MV-4-11 (cell line): ENCODE data around the gene KLHL21.
"Not testable (repeated sequence)": the region's sequence is repeated elsewhere in the genome, so short reads cannot be mapped to it uniquely, and the experiment has no call there.

Experiments used
- DNase-seq: peaks from one replicate; lab custom pipeline; 2025; lab: John Stamatoyannopoulos, UW

Gene KLHL21

DNA sequence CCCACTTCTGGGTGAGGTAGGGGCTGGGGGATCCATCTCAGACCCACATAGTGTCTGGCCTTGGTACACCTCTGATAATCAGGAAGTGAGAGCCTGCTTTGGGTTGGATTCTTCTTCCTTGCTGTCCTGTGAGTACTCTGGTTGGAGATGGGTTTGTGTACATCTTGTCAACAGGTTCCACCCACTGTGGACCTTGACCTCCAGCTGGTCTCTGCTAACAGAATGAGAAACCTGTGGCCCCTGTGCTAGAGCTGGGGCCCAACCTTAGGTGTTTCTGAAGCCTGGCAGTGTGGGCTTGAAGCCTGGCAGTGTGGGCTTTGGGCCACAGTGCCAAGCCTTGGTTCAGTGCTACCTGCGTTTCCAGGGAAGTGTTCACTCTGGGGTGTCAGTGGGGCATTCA, 20.3 kb downstream of the KLHL21 start:
- DNase-seq = peak; percentile 15

DNA sequence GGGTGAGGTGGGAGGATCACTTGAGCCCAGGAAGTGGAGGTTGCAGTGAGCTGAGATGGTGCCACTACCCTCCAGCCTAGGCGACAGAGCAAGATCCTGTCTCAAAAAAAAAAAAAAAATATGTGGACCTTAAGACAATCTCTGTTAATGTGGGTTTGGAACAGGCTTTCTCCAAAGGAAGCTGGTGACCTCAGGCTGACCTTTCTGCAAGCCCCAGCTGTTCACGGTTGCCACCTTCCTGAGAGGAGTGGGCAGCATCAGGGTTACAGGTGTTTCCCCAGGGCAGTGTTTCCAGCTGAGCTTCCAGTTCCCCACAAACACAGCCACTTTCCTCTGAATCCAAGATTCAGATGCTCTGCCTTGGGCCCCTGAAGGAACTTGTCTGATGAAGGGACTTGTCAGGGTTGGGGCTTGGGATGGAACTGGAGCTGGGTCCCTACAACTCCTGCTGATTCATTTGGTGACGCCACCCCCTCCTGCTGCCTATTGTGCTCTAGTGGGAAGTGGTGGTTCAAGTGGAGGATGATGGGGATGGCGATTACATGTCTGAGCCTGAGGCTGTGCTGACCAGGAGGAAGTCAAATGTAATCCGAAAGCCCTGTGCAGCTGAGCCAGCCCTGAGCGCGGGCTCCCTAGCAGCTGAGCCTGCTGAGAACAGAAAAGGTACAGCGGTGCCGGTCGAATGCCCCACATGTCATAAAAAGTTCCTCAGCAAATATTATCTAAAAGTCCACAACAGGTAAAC, 20.9 kb downstream of the KLHL21 start:
- peak; percentile 88 for DNase-seq

DNA sequence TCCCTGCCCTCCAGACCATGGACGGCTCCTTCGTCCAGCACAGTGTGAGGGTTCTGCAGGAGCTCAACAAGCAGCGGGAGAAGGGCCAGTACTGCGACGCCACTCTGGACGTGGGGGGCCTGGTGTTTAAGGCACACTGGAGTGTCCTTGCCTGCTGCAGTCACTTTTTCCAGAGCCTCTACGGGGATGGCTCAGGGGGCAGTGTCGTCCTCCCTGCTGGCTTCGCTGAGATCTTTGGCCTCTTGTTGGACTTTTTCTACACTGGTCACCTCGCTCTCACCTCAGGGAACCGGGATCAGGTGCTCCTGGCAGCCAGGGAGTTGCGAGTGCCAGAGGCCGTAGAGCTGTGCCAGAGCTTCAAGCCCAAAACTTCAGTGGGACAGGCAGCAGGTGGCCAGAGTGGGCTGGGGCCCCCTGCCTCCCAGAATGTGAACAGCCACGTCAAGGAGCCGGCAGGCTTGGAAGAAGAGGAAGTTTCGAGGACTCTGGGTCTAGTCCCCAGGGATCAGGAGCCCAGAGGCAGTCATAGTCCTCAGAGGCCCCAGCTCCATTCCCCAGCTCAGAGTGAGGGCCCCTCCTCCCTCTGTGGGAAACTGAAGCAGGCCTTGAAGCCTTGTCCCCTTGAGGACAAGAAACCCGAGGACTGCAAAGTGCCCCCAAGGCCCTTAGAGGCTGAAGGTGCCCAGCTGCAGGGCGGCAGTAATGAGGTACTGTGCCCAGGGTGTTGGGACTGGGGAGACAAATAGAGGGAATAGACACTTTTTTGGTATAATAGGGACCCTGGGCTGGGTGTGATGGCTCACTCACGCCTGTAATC, 21.9 kb downstream of the KLHL21 start:
- DNase-seq = peak; percentile 64

DNA sequence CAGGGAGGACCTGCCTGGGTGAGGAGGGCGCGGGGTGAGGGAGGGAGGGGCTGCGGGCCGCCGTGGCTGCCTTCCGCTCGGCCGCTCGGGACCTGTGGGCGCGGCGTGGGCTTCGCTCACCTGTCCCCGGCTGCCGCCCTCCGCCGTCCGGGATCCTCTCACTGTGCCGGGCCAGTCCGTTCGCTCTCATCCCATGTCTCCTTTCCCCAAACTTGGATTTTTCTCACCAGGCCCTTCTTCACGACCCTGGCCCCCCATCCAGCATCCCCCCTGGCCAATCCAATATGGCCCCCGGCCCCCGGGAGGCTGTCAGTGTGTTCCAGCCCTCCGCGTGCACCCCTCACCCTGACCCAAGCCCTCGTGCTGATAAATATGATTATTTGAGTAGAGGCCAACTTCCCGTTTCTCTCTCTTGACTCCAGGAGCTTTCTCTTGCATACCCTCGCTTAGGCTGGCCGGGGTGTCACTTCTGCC, 22.5 kb downstream of the KLHL21 start:
- DNase-seq = peak; percentile 48

DNA sequence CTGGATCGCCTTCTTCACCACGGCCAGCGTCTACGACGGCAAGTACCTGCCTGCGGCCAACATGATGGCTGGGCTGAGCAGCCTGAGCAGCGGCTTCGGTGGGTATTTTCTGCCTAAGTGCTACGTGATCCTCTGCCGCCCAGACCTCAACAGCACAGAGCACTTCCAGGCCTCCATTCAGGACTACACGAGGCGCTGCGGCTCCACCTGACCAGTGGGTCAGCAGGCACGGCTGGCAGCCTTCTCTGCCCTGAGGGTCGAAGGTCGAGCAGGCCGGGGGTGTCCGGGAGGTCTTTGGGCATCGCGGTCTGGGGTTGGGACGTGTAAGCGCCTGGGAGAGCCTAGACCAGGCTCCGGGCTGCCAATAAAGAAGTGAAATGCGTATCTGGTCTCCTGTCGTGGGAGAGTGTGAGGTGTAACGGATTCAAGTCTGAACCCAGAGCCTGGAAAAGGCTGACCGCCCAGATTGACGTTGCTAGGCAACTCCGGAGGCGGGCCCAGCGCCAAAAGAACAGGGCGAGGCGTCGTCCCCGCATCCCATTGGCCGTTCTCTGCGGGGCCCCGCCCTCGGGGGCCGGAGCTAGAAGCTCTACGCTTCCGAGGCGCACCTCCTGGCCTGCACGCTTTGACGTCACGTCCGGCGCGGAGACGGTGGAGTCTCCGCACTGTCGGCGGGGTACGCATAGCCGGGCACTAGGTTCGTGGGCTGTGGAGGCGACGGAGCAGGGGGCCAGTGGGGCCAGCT, 23.1 kb downstream of the KLHL21 start, which contains the start of gene ZBTB48:
TSS of gene ZBTB48 (plus strand) at position 621 of the 745 bp plus-strand sequence. CDS start 616 bp downstream, outside the sequence.
- DNase-seq = peak; percentile 97

DNA sequence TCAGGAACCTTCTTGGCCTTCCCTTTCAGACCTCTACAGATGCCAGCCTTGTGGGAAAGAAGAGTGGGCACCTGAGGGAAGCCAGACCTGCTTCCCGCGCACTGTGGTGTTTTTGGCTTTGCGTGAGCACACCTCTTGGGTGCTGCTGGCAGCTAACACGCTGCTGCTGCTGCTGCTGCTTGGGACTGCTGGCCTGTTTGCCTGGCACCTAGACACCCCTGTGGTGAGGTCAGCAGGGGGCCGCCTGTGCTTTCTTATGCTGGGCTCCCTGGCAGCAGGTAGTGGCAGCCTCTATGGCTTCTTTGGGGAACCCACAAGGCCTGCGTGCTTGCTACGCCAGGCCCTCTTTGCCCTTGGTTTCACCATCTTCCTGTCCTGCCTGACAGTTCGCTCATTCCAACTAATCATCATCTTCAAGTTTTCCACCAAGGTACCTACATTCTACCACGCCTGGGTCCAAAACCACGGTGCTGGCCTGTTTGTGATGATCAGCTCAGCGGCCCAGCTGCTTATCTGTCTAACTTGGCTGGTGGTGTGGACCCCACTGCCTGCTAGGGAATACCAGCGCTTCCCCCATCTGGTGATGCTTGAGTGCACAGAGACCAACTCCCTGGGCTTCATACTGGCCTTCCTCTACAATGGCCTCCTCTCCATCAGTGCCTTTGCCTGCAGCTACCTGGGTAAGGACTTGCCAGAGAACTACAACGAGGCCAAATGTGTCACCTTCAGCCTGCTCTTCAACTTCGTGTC, 23.9 kb downstream of the KLHL21 start:
- no peak for DNase-seq

DNA sequence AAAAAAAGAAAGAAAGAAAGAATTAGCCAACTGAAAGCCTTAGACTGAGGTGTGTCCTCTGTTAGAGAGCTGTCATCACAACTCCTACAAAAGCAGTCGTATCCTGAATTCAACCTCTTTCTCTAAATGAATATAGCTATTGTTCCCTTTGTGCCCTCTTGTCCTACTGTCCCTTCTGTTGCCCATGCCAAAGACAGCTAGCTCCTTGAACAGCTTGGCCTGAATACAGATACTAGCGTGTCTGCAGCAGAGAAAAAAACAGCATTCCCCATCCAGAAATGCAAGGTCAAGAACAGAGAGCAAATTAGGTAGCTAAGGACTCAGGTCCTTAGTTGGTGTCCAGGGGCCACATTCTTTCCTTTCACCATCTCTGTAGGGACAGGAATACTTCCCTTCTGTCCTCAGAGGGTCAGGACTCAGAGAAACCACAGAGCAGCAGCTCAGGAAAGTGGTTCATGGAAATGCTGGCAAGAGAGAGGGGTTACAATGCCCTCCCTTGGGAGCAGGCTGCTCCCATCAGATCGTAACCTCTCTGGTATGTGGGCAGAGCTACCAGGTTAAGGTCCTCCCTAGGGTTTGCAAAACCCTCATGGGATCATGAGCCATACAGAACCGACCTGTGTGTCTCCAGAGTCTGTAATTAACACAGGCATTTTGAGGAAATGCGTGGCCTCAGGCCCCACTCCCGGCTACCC, 24.7 kb downstream of the KLHL21 start:
- DNase-seq = no peak

DNA sequence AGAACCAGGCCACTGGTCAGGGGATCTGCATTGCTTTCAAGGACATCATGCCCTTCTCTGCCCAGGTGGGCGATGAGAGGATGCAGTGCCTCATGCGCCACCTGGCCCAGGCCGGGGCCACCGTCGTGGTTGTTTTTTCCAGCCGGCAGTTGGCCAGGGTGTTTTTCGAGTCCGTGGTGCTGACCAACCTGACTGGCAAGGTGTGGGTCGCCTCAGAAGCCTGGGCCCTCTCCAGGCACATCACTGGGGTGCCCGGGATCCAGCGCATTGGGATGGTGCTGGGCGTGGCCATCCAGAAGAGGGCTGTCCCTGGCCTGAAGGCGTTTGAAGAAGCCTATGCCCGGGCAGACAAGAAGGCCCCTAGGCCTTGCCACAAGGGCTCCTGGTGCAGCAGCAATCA, 27.9 kb downstream of the KLHL21 start:
- no peak for DNase-seq

DNA sequence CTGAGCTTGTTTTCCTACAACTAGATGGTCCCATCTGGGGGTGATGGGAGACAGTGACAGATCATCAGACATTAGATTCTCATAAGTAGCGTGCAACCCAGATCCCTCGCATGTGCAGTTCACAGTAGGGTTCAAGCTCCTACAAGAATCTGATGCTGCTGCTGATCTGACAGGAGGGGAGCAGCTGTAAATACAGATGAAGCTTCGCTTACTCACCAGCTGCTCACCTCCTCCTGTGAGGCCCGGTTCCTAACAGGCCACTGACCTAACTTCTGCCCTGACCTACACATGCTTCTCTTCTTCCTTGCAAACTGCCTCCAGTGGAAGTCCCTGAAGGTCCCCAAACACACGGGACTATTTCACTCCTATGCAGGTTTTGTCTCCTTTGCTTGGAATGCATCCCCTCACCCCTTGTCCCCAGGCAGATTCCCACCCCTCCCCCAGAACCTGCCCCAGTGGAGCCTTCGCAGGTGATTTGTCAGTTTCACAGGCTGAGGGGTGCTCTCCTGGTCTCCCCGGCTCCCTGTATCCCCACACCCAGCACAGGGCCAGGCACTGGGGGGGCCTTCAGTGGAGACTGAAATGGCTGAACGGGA, 28.5 kb downstream of the KLHL21 start:
- DNase-seq = no peak

DNA sequence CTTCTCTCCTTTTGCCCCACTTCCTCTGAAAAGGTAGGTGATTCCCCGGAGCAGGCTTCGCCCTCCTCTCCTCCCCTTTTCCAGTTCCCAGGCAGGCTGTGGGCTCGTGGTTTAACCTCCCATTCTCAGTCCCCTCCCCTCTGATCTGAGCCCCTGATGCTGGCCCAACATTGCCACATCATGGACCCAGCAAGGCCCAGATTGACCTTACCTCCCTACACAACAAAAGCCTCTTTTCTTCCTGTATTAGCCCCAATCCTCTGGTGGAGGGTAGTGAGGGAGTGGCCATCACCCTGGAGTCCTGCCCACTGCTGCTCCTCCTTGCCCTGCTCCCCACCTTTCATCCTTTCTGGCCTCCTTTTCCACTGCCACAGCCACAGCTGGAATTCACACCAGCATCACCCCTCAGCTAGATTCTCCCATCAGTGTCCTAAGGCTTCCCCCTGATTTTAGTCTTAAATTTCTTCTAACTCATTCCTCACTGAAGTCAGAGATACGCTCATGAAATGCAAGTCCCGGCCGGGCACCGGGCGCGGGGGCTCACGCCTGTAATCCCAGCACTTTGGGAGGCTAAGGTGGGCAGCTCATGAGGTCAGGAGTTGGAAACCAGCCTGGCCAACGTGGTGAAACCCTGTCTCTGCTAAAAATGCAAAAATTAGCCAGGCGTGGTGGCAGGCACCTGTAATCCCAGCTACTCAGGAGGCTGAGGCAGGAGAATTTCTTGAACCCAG, 29.9 kb downstream of the KLHL21 start:
- no peak for DNase-seq

DNA sequence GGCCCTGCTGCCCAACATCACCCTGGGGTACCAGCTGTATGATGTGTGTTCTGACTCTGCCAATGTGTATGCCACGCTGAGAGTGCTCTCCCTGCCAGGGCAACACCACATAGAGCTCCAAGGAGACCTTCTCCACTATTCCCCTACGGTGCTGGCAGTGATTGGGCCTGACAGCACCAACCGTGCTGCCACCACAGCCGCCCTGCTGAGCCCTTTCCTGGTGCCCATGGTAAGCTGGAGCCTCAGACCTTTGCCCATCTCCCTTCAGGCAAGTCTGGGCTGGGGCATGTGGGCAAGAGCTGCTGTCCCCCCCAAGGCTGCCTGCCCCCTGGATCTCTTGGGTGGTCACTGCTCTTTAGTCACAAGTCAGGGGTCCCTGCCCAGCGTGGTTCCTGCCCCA, 31.7 kb downstream of the KLHL21 start:
- DNase-seq = no peak

DNA sequence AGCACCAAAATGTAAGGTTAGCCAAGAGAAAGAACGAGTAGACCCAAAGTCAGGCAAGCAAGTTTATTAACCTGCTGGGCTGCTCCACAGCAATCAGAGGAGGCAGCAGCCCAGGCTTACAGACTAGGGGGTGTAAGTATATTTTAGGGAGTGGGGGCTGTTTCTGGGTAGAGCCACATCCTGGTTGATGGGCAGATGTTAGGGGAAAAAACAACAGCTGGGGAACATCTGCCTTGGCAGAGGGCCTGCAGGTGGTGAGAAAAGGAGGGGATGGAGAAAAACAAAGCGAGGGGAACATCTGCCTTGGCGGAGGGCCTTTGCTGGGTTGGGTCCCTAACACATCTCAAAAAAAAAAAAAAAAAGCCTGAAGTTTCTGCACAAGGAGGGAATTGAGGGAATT, 32.6 kb downstream of the KLHL21 start:
- DNase-seq = no peak

DNA sequence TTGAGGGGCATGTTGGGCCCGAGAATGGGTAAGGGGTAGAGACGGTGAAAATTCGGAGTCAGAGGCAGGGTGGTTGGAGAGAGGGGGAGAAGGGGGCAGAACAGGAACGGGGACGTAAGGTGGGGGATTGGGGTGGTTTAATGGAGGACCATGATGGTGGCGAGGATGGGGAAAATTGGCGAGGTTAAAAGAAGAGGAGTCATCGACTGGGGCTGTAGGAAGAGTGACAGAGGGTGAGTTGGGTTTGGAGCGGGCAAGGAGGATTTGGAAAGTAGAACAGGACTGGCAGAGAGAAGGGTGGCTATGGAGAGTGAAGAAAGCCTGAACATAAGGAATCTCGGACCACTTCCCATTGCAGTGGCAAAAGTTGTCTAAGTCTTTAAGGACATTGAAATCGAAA, 33.6 kb downstream of the KLHL21 start:
- no peak for DNase-seq

DNA sequence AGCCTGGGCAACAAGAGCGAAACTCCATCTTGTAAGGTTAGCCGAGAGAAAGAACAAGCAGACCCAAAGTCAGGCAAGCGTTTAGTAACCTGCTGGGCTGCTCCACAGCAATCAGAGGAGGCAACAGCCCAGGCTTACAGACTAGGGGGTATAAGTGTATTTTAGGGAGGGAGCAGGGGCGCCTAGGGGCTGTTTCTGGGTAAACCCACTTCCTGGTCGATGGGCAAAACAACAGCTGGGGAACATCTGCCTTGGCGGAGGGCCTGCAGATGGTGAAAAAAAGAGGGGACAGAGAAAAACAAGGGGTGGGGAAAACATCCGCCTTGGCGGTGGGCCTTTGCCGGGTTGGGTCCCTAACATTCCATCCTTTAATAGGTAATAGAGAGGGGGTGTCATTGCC, 42.4 kb downstream of the KLHL21 start:
- no peak for DNase-seq

DNA sequence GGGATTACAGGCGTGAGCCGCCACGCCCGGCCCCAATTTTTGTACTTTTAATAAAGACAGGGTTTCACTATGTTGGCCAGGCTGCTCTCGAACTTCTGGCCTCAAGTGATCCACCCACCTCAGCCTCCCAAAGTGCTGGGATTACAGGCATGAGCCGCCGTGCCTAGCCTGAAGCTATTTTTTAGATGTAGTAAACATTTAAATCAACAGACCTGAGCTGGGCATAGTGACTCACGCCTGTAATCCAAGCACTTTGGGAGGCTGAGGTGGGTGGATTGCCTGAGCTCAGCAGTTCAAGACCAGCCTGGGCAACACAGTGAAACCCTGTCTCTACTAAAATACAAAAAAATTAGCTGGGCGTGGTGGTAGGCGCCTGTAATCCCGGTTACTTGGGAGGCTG, 43.5 kb downstream of the KLHL21 start:
- DNase-seq = not testable (repeated sequence)

DNA sequence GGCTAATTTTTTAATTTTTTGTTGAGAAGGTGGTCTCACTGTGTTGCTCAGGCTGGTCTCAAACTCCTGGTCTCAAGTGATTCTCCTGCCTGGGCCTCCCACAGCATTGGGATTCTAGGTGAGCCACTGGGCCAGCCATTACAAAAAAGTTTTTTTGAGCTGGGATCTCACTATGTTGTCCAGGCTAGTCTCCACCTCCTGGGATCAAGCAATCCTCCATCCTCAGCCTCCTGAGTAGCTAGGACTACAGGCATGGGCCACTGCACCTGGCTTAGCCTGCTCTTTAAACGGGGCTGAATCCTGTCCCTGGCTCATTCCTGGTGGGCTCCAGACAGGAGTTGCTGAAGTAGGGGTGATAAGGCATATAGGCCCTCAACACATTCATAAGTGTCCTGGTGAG, 45.1 kb downstream of the KLHL21 start:
- no peak for DNase-seq

DNA sequence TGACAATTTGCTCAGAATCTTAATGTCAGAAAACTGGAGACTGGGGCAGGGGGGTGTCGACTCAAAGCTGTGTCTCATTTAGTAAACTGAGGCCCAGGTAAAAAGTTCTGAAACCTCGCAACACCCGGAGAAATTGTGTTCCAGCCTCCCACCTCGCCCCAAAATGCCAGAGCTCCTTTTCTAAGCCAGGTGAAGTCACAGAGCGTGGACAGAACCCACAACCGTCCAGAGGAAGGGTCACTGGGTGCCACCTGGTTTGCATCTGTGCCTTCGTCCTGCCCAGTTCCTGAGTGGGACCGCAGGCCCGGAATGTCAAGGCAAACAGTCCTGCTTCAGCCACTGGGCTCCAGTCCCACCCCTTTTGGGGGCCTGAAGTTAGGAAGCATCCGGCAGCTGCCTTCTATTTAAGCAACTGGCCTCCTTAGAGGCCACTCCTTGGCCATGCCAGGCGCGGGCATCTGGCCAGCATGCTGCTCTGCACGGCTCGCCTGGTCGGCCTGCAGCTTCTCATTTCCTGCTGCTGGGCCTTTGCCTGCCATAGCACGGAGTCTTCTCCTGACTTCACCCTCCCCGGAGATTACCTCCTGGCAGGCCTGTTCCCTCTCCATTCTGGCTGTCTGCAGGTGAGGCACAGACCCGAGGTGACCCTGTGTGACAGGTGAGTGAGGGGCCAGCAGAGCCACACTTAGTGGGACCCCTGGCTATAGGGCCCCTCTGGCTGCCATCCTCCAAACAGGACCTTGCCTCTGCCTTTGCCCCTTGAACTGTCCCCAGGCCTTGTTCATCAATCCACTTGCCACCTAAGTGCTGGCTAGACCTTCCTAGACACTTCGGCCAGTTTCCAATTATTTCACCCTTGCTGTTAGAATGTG, 47.5 kb downstream of the KLHL21 start, which contains the start of gene TAS1R1:
TSS of gene TAS1R1 (plus strand) at position 401 of the 872 bp plus-strand sequence. CDS start at position 468, 67 bp downstream.
- no peak for DNase-seq

DNA sequence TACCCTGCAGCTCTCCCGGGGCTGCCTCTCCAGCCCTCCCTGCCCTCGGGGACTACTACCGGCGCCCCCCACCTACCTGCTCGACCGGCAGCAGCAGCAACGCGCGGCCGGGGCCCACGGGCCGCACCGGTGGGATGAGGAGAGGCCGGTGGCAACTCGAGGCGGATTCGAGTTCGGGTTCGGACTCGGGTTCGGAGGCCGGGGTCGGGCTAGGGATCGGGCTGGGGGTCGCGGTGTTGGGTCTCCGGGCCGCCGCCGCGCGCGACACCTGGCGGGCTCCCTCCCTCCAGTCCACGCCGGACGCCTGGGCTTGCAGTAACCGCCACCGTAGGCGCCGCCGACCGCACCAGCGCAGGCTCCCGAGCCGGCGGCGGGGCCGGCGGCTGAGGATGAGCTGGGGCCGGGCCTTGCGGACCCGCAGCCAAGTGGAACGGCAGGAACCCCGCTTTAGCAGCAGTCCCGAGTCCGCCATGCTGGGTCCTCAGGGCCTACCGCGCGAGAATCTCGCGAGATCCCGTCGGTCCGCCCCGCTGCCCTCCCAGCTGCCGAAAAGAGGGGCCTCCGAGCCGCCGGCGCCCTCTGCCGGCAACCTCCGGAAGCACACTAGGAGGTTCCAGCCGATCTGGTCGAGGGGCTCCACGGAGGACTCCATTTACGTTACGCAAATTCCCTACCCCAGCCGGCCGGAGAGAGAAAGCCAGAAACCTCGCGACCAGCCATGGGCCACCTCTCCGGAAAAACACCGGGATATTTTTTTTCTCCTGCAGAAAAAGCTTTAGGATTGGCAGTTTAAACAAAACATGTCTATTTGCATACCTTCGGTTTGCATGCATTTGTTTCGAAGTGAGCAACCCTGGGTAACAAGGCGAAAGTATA, 48.4 kb downstream of the KLHL21 start, which contains the start of gene NOL9:
TSS of gene NOL9 (minus strand) at position 483 of the 876 bp plus-strand sequence. CDS start at position 472, 11 bp downstream.
- DNase-seq = peak; percentile 89
